ENCODE data around the gene FBRSL1.

DNA sequence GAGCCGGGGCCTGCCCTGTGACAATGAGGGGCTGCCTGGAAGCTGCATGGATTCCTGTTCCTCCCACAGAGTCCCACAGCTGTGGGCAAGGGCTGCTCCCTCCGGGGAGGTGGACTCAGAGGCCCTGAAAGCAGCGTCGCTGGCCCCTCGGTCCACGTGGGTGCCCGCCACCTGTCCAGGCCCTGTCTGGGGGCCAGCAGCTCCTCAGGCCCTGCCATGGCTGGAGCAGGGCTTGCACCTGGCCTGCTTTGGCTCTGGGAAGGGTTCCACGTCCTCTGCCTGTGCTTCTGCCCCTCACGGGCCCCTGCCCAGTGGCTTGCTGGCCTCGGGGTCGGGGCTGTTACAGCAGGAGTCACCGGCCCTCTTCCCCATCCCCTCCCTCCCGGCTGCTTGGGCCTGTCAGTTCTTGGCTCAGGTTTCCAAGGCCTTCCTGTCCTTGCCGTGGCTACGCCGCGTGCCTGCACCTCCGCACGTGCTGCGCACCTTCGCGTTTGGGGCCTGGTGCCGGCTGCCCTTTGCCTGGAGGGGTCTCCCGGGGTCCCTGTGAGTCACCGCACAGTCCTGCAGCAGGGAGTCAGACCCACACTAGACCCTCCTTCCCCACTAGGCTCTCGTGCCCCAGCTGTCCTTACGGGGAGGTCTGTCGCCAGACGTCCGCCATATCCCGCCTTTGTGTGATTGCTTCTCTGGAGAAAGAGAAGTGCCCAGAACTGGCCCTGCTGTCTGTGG, 5.8 kb downstream of the FBRSL1 start:
- TF ChIP-seq, protein P1, sequence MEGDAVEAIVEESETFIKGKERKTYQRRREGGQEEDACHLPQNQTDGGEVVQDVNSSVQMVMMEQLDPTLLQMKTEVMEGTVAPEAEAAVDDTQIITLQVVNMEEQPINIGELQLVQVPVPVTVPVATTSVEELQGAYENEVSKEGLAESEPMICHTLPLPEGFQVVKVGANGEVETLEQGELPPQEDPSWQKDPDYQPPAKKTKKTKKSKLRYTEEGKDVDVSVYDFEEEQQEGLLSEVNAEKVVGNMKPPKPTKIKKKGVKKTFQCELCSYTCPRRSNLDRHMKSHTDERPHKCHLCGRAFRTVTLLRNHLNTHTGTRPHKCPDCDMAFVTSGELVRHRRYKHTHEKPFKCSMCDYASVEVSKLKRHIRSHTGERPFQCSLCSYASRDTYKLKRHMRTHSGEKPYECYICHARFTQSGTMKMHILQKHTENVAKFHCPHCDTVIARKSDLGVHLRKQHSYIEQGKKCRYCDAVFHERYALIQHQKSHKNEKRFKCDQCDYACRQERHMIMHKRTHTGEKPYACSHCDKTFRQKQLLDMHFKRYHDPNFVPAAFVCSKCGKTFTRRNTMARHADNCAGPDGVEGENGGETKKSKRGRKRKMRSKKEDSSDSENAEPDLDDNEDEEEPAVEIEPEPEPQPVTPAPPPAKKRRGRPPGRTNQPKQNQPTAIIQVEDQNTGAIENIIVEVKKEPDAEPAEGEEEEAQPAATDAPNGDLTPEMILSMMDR (IDR thresholded peaks at IDR 0.05; ENCODE audit: insufficient read depth, low read length): no peak
- TF ChIP-seq, protein P2, sequence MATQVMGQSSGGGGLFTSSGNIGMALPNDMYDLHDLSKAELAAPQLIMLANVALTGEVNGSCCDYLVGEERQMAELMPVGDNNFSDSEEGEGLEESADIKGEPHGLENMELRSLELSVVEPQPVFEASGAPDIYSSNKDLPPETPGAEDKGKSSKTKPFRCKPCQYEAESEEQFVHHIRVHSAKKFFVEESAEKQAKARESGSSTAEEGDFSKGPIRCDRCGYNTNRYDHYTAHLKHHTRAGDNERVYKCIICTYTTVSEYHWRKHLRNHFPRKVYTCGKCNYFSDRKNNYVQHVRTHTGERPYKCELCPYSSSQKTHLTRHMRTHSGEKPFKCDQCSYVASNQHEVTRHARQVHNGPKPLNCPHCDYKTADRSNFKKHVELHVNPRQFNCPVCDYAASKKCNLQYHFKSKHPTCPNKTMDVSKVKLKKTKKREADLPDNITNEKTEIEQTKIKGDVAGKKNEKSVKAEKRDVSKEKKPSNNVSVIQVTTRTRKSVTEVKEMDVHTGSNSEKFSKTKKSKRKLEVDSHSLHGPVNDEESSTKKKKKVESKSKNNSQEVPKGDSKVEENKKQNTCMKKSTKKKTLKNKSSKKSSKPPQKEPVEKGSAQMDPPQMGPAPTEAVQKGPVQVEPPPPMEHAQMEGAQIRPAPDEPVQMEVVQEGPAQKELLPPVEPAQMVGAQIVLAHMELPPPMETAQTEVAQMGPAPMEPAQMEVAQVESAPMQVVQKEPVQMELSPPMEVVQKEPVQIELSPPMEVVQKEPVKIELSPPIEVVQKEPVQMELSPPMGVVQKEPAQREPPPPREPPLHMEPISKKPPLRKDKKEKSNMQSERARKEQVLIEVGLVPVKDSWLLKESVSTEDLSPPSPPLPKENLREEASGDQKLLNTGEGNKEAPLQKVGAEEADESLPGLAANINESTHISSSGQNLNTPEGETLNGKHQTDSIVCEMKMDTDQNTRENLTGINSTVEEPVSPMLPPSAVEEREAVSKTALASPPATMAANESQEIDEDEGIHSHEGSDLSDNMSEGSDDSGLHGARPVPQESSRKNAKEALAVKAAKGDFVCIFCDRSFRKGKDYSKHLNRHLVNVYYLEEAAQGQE (IDR thresholded peaks at IDR 0.05; ENCODE audit: insufficient replicate concordance, low read depth): no peak
- no peak for TF ChIP-seq POLR2AphosphoS5 (IDR thresholded peaks at IDR 0.05; ENCODE audit: low read depth)

Data from HL-60 (cell line).